GM18499 (cell line): ENCODE measurements around the gene PYY.
"Not testable (repeated sequence)": the region's sequence is repeated elsewhere in the genome, so short reads cannot be mapped to it uniquely, and the experiment has no call there.

Experiments
- ATAC-seq: cut with Tn5 transposase; IDR thresholded peaks from one replicate; pipeline ENCODE4 v1.9.1; 2021; ENCODE audit warnings: moderate number of reproducible peaks; ENCODE audit not compliant: insufficient read depth, unreplicated experiment

Gene PYY

GRCh38 chr17:43950554-43950953 lies 3.2 kb downstream of the PYY start:
- no peak for ATAC-seq

GRCh38 chr17:43949781-43950180 lies 4.0 kb downstream of the PYY start:
- no peak for ATAC-seq

GRCh38 chr17:43946781-43947180 lies 7.0 kb downstream of the PYY start:
- ATAC-seq: no peak

DNA sequence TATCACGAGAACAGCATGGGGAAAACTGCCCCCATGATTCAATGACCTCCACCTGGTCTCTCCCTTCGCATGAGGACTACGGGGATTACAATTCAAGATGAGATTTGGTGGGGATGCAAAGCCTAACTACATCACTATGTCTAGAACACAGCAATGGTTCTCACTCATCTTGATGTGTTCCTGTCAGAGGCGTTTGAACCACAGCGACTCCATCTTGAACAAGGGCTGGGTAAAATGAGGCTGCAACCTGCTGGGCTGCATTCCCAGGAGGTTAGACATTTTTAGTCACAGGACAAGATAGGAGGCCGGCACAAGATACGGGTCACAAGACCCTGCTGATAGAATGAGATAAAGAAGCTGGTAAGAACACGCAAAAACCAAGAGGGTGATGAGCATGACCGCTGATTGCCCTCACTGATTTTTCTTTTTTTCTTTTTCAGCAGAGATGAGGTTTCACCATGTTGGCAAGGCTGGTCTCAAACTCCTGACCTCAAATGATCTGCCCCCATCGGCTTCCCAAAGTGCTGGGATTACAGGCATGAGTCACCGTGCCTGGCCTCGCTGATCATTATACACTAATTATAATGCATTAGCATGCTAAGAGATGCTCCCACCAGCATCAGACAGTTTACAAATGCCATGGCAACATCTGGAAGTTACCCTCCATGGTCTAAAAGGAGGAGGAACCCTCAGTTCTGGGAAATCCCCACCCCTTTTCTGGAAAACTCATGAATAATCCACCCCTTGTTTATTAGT lies 8.5 kb downstream of the PYY start:
- ATAC-seq: no peak

DNA sequence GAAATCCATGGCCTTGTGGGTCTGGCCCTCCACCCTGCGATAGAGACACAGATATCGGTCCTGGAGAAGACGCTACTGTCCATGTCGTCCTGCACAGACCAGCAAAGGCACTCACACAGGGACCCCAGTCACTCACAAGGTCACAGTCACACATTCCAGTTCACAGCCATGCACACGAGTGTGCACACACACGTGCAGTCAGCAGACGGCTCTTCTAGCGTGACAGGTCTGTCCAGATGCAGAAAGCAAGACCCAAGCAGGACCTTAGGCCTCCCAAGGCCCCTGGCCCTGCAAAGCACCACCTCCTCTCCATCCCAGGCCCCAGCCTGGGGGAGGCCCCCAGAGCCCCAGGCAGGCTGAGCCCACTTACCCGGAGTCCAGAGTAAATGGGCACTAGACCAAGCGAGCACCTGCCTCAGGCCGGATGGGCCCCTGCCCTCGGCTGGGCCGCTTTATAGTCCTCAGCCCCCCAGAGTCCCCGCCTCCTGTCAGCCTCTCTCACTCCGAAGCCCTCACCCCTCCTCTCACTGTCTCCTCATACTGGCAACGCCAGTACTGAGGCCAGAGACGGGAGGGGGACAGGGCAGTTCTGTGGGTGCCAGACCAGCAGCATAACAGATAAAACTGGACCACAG lies 11.6 kb downstream of the PYY start, which contains the start of gene PPY:
TSS of gene PPY (minus strand) at position 426 of the 635 bp plus-strand sequence. CDS start 822 bp downstream, outside the sequence.
- no peak for ATAC-seq

DNA sequence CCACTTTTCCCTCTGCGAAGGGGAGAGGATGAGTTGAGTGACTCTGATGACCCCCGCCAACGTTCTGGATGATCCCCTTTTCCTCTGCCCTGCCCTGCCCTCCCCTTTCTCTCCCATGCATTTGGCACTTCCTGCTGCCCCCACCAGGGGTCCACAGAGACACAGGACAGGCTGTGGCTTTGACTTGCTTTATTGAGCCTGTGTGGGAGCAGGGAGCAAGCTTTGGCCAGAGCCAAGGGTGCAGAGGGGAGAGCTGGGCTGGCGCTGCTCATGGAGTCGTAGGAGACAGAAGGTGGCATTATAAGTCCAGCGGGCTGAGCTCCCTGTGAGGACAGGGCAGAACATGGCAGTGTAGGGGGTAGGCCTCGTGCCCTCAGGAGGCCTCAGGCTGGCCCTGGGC lies 13.1 kb downstream of the PYY start:
- no peak for ATAC-seq

DNA sequence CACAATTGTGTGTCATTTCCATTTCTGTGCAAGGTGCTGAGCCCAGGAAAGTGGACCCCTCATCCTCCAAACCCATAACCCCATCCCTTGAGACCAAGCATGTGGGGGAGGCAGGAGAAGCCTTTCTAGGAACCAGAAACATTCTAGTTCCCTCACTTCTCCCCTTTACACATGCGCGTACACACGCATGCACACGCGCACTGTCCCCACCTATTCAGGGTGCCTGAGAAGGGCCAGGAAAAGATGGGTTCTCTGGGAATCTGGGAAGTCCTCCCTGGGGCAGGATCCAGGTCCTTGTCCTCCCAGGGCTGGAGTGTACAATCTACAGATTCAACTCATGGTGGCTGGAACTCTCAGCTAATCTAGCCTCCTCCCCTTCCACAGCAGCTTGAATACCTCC lies 13.9 kb downstream of the PYY start:
- no peak for ATAC-seq

GRCh38 chr17:43939452-43939851 lies 14.3 kb downstream of the PYY start:
- not testable (repeated sequence) for ATAC-seq

- ATAC-seq: no peak
Observed at GRCh38 chr17:43938838-43939182, 14.9 kb downstream of the PYY start.

- no peak for ATAC-seq
Observed at GRCh38 chr17:43936434-43936833, 17.3 kb downstream of the PYY start.

DNA sequence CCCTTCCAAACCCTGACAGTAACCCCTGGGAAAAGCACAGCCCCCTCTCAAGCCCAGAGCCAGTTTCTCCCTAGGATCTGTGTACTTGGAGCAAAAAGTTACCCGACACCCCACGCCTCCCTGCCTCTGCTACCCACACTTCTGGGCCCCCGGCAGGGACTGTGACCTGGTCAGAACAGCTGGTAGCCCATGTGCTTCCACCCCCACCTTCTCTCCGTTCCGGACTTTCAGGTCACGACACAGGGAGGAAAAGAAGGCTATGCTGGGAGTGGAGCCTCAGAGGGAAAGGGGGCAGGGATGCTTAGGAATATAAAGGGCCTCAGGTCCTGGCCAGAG lies 17.8 kb downstream of the PYY start:
- no peak for ATAC-seq

DNA sequence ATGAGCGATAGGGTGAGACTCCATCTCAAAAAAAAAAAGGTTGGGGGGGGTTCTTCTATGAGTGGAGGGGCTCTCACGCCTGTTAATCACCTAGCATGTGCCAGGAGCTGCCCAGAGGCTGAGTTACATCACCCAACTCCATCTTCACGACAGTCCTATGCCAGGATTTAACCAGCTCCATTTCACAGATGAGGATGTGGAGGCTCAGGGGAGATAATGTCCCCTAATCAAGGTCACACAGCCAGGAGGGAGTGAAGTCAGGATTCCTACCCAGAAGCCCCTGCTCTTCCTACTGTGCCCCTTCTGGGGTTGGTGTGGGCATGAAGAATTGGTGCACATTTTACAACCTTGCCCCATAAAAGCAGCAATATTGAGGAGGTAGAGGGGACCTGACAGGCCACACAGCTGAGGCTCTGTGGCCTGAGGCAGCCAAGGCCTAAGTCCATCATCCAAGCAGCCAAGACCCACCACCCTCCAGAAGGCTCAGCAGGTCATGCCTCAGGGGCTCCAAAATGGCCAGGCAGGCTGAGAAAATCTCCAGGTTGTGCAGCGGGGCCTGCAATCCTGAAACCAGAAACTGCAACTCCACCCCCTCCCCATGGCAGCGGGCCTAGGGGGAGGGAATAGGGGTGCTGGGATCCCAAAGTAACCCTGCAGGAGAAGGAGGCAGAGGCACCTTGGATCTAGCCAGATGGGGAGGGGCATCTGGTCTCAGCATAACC lies 18.4 kb downstream of the PYY start:
- no peak for ATAC-seq

GRCh38 chr17:43932923-43933322 lies 20.8 kb downstream of the PYY start:
- no peak for ATAC-seq

- no peak for ATAC-seq
Observed at GRCh38 chr17:43932357-43932756, 21.4 kb downstream of the PYY start.

DNA sequence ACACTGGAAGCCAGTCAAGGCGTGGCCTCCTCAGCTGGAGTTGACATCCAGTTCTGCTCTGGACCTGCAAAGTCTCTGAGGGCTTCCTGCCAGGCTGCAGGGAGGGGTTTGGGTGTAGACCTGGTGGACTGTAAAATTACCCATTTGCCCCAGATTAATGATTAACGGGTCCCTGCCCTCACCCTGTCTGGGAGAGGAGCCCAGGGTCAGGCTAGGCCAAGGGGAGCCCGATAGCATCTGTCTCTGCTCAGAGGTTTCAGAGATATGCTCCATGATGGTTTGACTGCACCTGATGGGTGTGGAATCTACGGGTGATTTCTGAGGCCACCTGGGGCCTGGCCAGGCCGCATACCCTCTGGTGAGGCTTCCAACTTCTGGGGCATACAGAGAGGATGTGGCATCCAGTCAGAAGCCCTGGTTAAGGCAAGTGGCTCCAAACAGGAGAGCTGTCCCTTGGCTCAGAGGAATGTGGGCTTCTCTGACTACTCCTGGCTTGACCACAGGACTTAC lies 22.6 kb downstream of the PYY start:
- no peak for ATAC-seq

DNA sequence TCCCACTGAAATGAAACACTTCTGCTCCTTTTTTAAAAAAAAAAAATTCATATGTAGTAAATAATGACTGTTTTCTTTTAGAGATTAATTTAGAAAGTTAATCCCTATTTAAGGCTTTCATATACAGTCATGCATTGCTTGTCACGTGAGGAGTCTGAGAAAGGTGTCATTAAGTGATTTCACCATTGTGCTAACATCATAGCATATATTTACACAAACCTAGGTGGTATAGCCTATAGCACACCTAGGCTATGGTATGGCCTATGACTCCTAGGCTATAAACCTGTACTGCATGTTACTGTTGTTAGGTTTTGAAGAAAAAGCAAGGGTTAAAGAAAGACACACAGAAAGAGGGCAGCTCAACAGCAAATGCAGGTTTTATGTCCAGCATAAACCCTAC lies 25.1 kb downstream of the PYY start:
- ATAC-seq: no peak

GRCh38 chr17:43927929-43928328 lies 25.8 kb downstream of the PYY start:
- ATAC-seq: not testable (repeated sequence)

- no peak for ATAC-seq
Observed at GRCh38 chr17:43927060-43927864, 26.5 kb downstream of the PYY start.

- no peak for ATAC-seq
Observed at GRCh38 chr17:43924558-43924957, 29.2 kb downstream of the PYY start.

DNA sequence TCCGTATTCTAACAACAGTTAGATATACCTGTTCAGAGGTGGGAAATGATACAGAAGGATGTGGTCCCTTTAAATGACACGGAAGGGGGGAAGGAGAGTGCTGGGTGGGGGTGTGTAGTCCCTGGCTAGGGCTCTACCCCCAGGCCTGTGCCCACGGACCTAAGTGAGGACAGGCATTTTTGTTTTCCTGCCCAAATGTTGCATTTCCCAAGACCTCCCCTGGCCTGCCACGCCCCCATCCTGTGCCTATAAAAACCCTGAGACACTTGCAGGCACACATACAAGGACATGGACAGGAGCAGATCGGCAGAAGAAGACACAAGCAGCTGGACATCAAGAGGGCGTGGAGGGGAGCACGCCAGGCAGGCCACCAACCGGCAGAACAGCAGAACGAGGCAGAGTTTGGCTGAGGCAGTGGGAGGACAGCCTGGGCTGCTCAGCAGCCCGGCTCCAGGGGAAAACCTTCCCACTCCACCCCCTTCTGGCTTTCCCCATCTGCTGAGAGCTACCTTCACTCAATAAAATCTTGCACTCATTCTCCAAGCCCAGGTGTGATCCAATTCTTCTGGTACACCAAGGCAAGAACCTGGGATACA lies 33.1 kb downstream of the PYY start:
- no peak for ATAC-seq
